Measurements from ENCODE around the gene LCE1F. TPM values are rescaled to one million over a fixed set of nuclear protein-coding genes. Genes with fewer than 3 reads are reported as not detected.

LCE1F gene
- total RNA-seq, 2 donors from 2014 or later, result not detected

GRCh38 chr1:152741656-152742055 is 33.3 kb upstream of the LCE1F start:
- no peak overlapping the region for H3K27ac ChIP-seq
- H3K36me3 ChIP-seq, result no peaks in the 10 kb centered on the region
- DNase-seq (ENCODE audit: low spot score), result no peak
- no peak overlapping the region for H3K4me3 ChIP-seq
- H3K27me3 ChIP-seq, result no peaks in the 10 kb centered on the region
- no peaks in the 10 kb centered on the region for H3K4me1 ChIP-seq
- H3K9me3 ChIP-seq, result no peaks in the 10 kb centered on the region
- no peak for TF ChIP-seq CTCF (IDR thresholded peaks at IDR 0.05)

- Histone ChIP-seq H3K9me3 (no peaks in the 10 kb centered on the region), H3K27me3 (no peaks in the 10 kb centered on the region), H3K4me1 (no peaks in the 10 kb centered on the region), H3K4me3 (no peak overlapping the region), H3K36me3 (no peaks in the 10 kb centered on the region), H3K27ac (no peak overlapping the region)
- DNase-seq (ENCODE audit: low spot score), result no peak
- TF ChIP-seq CTCF (IDR thresholded peaks at IDR 0.05), result no peak
Observed at GRCh38 chr1:152743371-152744145, 31.4 kb upstream of the LCE1F start.

- H3K27ac ChIP-seq, result no peak overlapping the region
- H3K27me3 ChIP-seq, result no peaks in the 10 kb centered on the region
- no peak for TF ChIP-seq CTCF (IDR thresholded peaks at IDR 0.05)
- no peaks in the 10 kb centered on the region for H3K4me1 ChIP-seq
- no peaks in the 10 kb centered on the region for H3K9me3 ChIP-seq
- no peaks in the 10 kb centered on the region for H3K36me3 ChIP-seq
- no peak for DNase-seq (ENCODE audit: low spot score)
- no peak overlapping the region for H3K4me3 ChIP-seq
Observed at GRCh38 chr1:152745289-152745704, 29.6 kb upstream of the LCE1F start.

GRCh38 chr1:152745765-152746444 is 29.0 kb upstream of the LCE1F start:
- DNase-seq (ENCODE audit: low spot score), result no peak
- Histone ChIP-seq H3K36me3 (no peaks in the 10 kb centered on the region), H3K27me3 (no peaks in the 10 kb centered on the region), H3K4me1 (no peaks in the 10 kb centered on the region), H3K4me3 (no peak overlapping the region), H3K9me3 (no peaks in the 10 kb centered on the region), H3K27ac (no peak overlapping the region)
- no peak for TF ChIP-seq CTCF (IDR thresholded peaks at IDR 0.05)

GRCh38 chr1:152747831-152748230 is 27.1 kb upstream of the LCE1F start:
- no peak for TF ChIP-seq CTCF (IDR thresholded peaks at IDR 0.05)
- no peak overlapping the region for H3K4me3 ChIP-seq
- H3K4me1 ChIP-seq, result no peaks in the 10 kb centered on the region
- no peaks in the 10 kb centered on the region for H3K36me3 ChIP-seq
- H3K27me3 ChIP-seq, result no peaks in the 10 kb centered on the region
- no peaks in the 10 kb centered on the region for H3K9me3 ChIP-seq
- no peak overlapping the region for H3K27ac ChIP-seq
- DNase-seq (ENCODE audit: low spot score), result no peak

Data from right atrium auricular region (tissue), 2 donors.